SK-N-SH (cell line): ENCODE results near the gene APPL2. TPM values are rescaled to one million over a fixed set of nuclear protein-coding genes. Genes with fewer than 3 reads are reported as not detected.

Source experiments
- CTCF ChIA-PET: fragments of 300-600, 350-600 bp; formaldehyde crosslinking; extraction: SDS; loops from one replicate; lab custom pipeline; 2021; lab: Yijun Ruan, JAX
- POLR2A ChIA-PET: fragments of 350-600 bp; sonication (Branson Sonifier 250); formaldehyde crosslinking; extraction: SDS; loops from one replicate; lab custom pipeline; 2020; ENCODE audit warnings: antibody characterized with exemption, inconsistent platforms; lab: Yijun Ruan, JAX
- DNase-seq: peaks from one replicate; pipeline ENCODE4 v3.0.0; 2012
- H2AFZ ChIP-seq: fragments of 200-600 bp; sonication (generic); 2 replicates; pipeline ENCODE4 v1.8.1; 2016; ENCODE audit warnings: antibody characterized with exemption, mild to moderate bottlenecking, low read depth
- H3F3A ChIP-seq: fragments of 200-600 bp; sonication (generic); replicated peaks from 2 replicates; pipeline ENCODE3; 2016; ENCODE audit warnings: antibody characterized with exemption, mild to moderate bottlenecking; ENCODE audit not compliant: insufficient read depth
- H3K27ac ChIP-seq, 2 experiments: fragments of 200-500 bp in 1 of 2; fragments of 200-600 bp in 1 of 2; sonication (Bioruptor generic) in 1 of 2; sonication (generic), shearing (Covaris generic) in 1 of 2; 2 replicates each; pipeline versions ENCODE4 v1.5.1 to v1.6.1; 2014 to 2016; ENCODE audit warnings: low read depth in 2 of 2, inconsistent platforms in 1 of 2, low read length in 1 of 2, mild to moderate bottlenecking in 1 of 2, mixed read lengths in 1 of 2
- H3K27me3 ChIP-seq: fragments of 200-600 bp; sonication (generic), shearing (Covaris generic); 2 replicates; pipeline ENCODE4 v1.6.1; 2016; ENCODE audit warnings: mixed run types; ENCODE audit not compliant: insufficient read depth
- H3K36me3 ChIP-seq, 2 experiments: fragments of 200-500 bp in 1 of 2; fragments of 200-600 bp in 1 of 2; sonication (Bioruptor generic) in 1 of 2; sonication (generic) in 1 of 2; replicated peaks in 1 of 2; 2 replicates each; pipeline versions ENCODE3 to v1.5.1; 2014 to 2016; ENCODE audit warnings: low read length in 1 of 2, mild to moderate bottlenecking in 1 of 2; ENCODE audit not compliant: insufficient read depth in 2 of 2, control insufficient read depth in 1 of 2
- H3K4me1 ChIP-seq, 2 experiments: fragments of 200-500 bp in 1 of 2; fragments of 200-600 bp in 1 of 2; sonication (Bioruptor generic) in 1 of 2; sonication (generic), shearing (Covaris generic) in 1 of 2; 2 replicates each; pipeline versions ENCODE4 v1.5.1 to v1.6.1; 2014 to 2016; ENCODE audit warnings: low read depth in 1 of 2, low read length in 1 of 2, mixed run types in 1 of 2; ENCODE audit not compliant: insufficient read depth in 2 of 2, control insufficient read depth in 1 of 2
- H3K4me2 ChIP-seq: fragments of 200-600 bp; sonication (generic), shearing (Covaris generic); 2 replicates; pipeline ENCODE4 v1.6.1; 2017; ENCODE audit warnings: mixed run types
- H3K4me3 ChIP-seq, 2 experiments: fragments of 200-500 bp in 1 of 2; fragments of 200-600 bp in 1 of 2; sonication (Bioruptor generic) in 1 of 2; sonication (generic), shearing (Covaris generic) in 1 of 2; 2 replicates each; pipeline versions ENCODE4 v1.5.1 to v1.8.1; 2014 to 2016; ENCODE audit warnings: low read depth in 2 of 2, inconsistent platforms in 1 of 2, low read length in 1 of 2, mild to moderate bottlenecking in 1 of 2, mixed read lengths in 1 of 2, moderate library complexity in 1 of 2
- H3K79me2 ChIP-seq: fragments of 200-600 bp; sonication (generic); 2 replicates; pipeline ENCODE4 v1.8.1; 2017; ENCODE audit warnings: mild to moderate bottlenecking; ENCODE audit not compliant: insufficient read depth
- H3K9ac ChIP-seq: fragments of 200-600 bp; sonication (generic); 2 replicates; pipeline ENCODE4 v1.6.1; 2017; ENCODE audit warnings: mixed run types
- H3K9me2 ChIP-seq: fragments of 200-600 bp; sonication (generic); 2 replicates; pipeline ENCODE4 v1.6.1; 2017; ENCODE audit warnings: mixed run types
- H3K9me3 ChIP-seq: fragments of 200-600 bp; sonication (generic); 2 replicates; pipeline ENCODE4 v1.6.1; 2017; ENCODE audit warnings: mixed run types, mild to moderate bottlenecking, moderate library complexity
- H4K20me1 ChIP-seq: fragments of 200-600 bp; sonication (generic); 2 replicates; pipeline ENCODE4 v1.6.1; 2017; ENCODE audit warnings: mild to moderate bottlenecking, mixed run types; ENCODE audit not compliant: insufficient read depth
- CHD2 ChIP-seq: fragments of 150-350 bp; IDR thresholded peaks from 2 replicates; pipeline ENCODE4 v1.6.1; 2018; ENCODE audit warnings: low read length; ENCODE audit not compliant: partially characterized antibody
- CTCF ChIP-seq: fragments of 200-600 bp; sonication (generic); IDR thresholded peaks from 2 replicates; pipeline ENCODE4 v1.6.1; 2017; ENCODE audit warnings: antibody characterized with exemption, mild to moderate bottlenecking, moderate library complexity
- ELF1 ChIP-seq: IDR thresholded peaks from 2 replicates; pipeline ENCODE4 v1.4.0; 2012
- EP300 ChIP-seq, 2 experiments: IDR thresholded peaks; 2 replicates each; pipeline versions ENCODE4 v1.4.0 to v1.6.1; 2012; ENCODE audit warnings: borderline replicate concordance in 1 of 2, low read depth in 1 of 2, low read length in 1 of 2
- EZH2phosphoT487 ChIP-seq: fragments of 200-600 bp; sonication (generic); IDR thresholded peaks from 2 replicates; pipeline ENCODE4 v1.6.1; 2017; ENCODE audit warnings: low read depth, mixed run types, mild to moderate bottlenecking, antibody characterized with exemption, moderate library complexity, borderline replicate concordance
- FOXJ3 ChIP-seq: sonication (generic); formaldehyde crosslinking; IDR thresholded peaks from 2 replicates; pipeline ENCODE4 v1.5.1; 2020; ENCODE audit warnings: mild to moderate bottlenecking, missing genetic modification reagents
- GABPA ChIP-seq: IDR thresholded peaks from 2 replicates; pipeline ENCODE4 v1.4.0; 2012; ENCODE audit warnings: low read depth, mild to moderate bottlenecking
- GATA2 ChIP-seq: sonication (generic); formaldehyde crosslinking; IDR thresholded peaks from 2 replicates; pipeline ENCODE4 v1.5.0; 2020; ENCODE audit warnings: mild to moderate bottlenecking, missing genetic modification reagents
- NRF1 ChIP-seq: IDR thresholded peaks from 2 replicates; pipeline ENCODE4 v1.6.1; 2012; ENCODE audit warnings: low read depth, mild to moderate bottlenecking, low read length
- REST ChIP-seq: IDR thresholded peaks from 2 replicates; pipeline ENCODE4 v1.6.1; 2012; ENCODE audit warnings: mild to moderate bottlenecking, low read depth, low read length, moderate library complexity
- RXRA ChIP-seq: IDR thresholded peaks from 2 replicates; pipeline ENCODE4 v1.4.0; 2012; ENCODE audit warnings: low read depth, mild to moderate bottlenecking, borderline replicate concordance
- SIN3A ChIP-seq: IDR thresholded peaks from 2 replicates; pipeline ENCODE4 v1.6.1; 2012; ENCODE audit warnings: low read depth, mild to moderate bottlenecking, low read length, moderate library complexity, borderline replicate concordance
- SMC3 ChIP-seq: IDR thresholded peaks from 2 replicates; pipeline ENCODE4 v1.6.1; 2012; ENCODE audit warnings: low read depth, low read length, improper control_type of control experiment
- TAF1 ChIP-seq: IDR thresholded peaks from 2 replicates; pipeline ENCODE4 v1.6.1; 2012; ENCODE audit warnings: low read depth, mild to moderate bottlenecking, low read length, moderate library complexity, borderline replicate concordance
- TCF12 ChIP-seq: IDR thresholded peaks from 2 replicates; pipeline ENCODE4 v1.4.0; 2012
- TEAD4 ChIP-seq: IDR thresholded peaks from 2 replicates; pipeline ENCODE4 v1.4.0; 2012; ENCODE audit warnings: mild to moderate bottlenecking, borderline replicate concordance; ENCODE audit not compliant: insufficient read depth
- WGBS: methylation state at CpG from one replicate; pipeline ENCODE4 v1.1.6; 2017; ENCODE audit warnings: low lambda C conversion rate; 5-methylcytosine and 5-hydroxymethylcytosine counted together
- polyA plus RNA-seq, 3 experiments: library from polyadenylated mRNA; depleted of rRNA; stranded (reverse); fragments of >200 nt; gene quantifications; 2 replicates each; pipeline ENCODE4 v1.2.3, GENCODE V29; 2012
- TF ChIP-seq, protein P1 (sequence below): IDR thresholded peaks from 2 replicates; pipeline ENCODE4 v1.4.0; 2012; ENCODE audit warnings: low read depth, borderline replicate concordance
- TF ChIP-seq, protein P2 (sequence below): IDR thresholded peaks from 2 replicates; pipeline ENCODE4 v1.4.0; 2012; ENCODE audit warnings: low read depth
- TF ChIP-seq, protein P3 (sequence below): fragments of 150-350 bp; IDR thresholded peaks from 2 replicates; pipeline ENCODE4 v1.6.1; 2017; ENCODE audit warnings: antibody characterized with exemption, low read length, low read depth, borderline replicate concordance

Gene APPL2
- polyA plus RNA-seq, 1 of the 3 experiments (the other 2 are of a cell fraction), result 59.2 TPM

GRCh38 chr12:105237666-105238065, 1.7 kb upstream of the APPL2 start:
- H3K9me3 ChIP-seq, result no peaks in the 10 kb centered on the region
- no peak overlapping the region for H2AFZ ChIP-seq
- CTCF ChIA-PET, result no interaction called here
- no peak overlapping the region for H3K4me2 ChIP-seq
- no peak overlapping the region for H3K4me3 ChIP-seq
- peaks cover 32% of the 10 kb centered on the region for H3K79me2 ChIP-seq
- TF ChIP-seq TAF1, result no peak
- TF ChIP-seq, protein P1, sequence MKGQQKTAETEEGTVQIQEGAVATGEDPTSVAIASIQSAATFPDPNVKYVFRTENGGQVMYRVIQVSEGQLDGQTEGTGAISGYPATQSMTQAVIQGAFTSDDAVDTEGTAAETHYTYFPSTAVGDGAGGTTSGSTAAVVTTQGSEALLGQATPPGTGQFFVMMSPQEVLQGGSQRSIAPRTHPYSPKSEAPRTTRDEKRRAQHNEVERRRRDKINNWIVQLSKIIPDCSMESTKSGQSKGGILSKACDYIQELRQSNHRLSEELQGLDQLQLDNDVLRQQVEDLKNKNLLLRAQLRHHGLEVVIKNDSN, result no peak
- no peak for TF ChIP-seq NRF1
- TF ChIP-seq CHD2, result no peak
- no peak for TF ChIP-seq TEAD4
- no peak for TF ChIP-seq ELF1
- no peak for TF ChIP-seq RXRA
- TF ChIP-seq EZH2phosphoT487, result no peak
- TF ChIP-seq GABPA, result no peak
- no peak for TF ChIP-seq SMC3
- TF ChIP-seq EP300 (IDR thresholded peaks at IDR 0.05; ENCODE audit: borderline replicate concordance in 1 of 2, low read depth in 1 of 2, low read length in 1 of 2), result no peak
- no peak for TF ChIP-seq REST
- TF ChIP-seq, protein P2, sequence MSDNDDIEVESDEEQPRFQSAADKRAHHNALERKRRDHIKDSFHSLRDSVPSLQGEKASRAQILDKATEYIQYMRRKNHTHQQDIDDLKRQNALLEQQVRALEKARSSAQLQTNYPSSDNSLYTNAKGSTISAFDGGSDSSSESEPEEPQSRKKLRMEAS, result no peak
- TF ChIP-seq TCF12, result no peak
- TF ChIP-seq SIN3A, result no peak
- no peak for TF ChIP-seq CTCF
- no peak for TF ChIP-seq FOXJ3 (CRISPR knock-in tag)
- TF ChIP-seq, protein P3, sequence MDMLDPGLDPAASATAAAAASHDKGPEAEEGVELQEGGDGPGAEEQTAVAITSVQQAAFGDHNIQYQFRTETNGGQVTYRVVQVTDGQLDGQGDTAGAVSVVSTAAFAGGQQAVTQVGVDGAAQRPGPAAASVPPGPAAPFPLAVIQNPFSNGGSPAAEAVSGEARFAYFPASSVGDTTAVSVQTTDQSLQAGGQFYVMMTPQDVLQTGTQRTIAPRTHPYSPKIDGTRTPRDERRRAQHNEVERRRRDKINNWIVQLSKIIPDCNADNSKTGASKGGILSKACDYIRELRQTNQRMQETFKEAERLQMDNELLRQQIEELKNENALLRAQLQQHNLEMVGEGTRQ, result no peak
- TF ChIP-seq GATA2 (CRISPR knock-in tag), result no peak
- peaks cover 6 to 8% of the 10 kb centered on the region in 2 experiments for H3K36me3 ChIP-seq
- no peaks in the 10 kb centered on the region for H3K27me3 ChIP-seq
- H3K4me1 ChIP-seq, result peaks cover 9 to 11% of the 10 kb centered on the region in 2 experiments; a peak in 3 of 4 replicates
- DNase-seq, result no peak
- H3K9me2 ChIP-seq, result no peaks in the 10 kb centered on the region
- no peak overlapping the region for H3K9ac ChIP-seq
- peaks cover 15% of the 10 kb centered on the region; the same call in 1 of the 2 replicates for H4K20me1 ChIP-seq
- H3F3A ChIP-seq, result peaks cover 9% of the 10 kb centered on the region
- no peak overlapping the region for H3K27ac ChIP-seq
- 94% methylated on average over 2 of the region's 2 CpGs for WGBS
- POLR2A ChIA-PET, result no interaction called here
